AG04449 (cell line): ENCODE data around the gene PKLR.

Source experiments
- CTCF ChIA-PET: fragments of 350-600 bp; formaldehyde crosslinking; extraction: SDS; loops from one replicate; lab custom pipeline; 2021; ENCODE audit warnings: antibody characterized with exemption; lab: Yijun Ruan, JAX
- POLR2A ChIA-PET: fragments of 400-600, 350-600 bp; formaldehyde crosslinking; extraction: SDS; loops from one replicate; lab custom pipeline; 2020; ENCODE audit warnings: antibody characterized with exemption, inconsistent platforms; lab: Yijun Ruan, JAX
- DNase-seq: peaks from one replicate; pipeline ENCODE4 v3.0.0-alpha.2; 2010; ENCODE audit warnings: low read depth, low spot score
- H3K4me3 ChIP-seq: 2 replicates; pipeline ENCODE4 v1.5.1; 2011; ENCODE audit warnings: low read depth, mild to moderate bottlenecking, control low read depth, low read length
- TF ChIP-seq, protein P1 (sequence below): IDR thresholded peaks from one replicate; pipeline ENCODE4 v1.5.1; 2011; ENCODE audit warnings: mild to moderate bottlenecking, moderate library complexity, low read length, control low read depth, inconsistent platforms; ENCODE audit not compliant: insufficient read depth; ENCODE audit errors: missing control alignments

The PKLR gene

GRCh38 chr1:155304558-155305063 lies 3.4 kb upstream of the PKLR start:
- H3K4me3 ChIP-seq = no peak overlapping the region

DNA sequence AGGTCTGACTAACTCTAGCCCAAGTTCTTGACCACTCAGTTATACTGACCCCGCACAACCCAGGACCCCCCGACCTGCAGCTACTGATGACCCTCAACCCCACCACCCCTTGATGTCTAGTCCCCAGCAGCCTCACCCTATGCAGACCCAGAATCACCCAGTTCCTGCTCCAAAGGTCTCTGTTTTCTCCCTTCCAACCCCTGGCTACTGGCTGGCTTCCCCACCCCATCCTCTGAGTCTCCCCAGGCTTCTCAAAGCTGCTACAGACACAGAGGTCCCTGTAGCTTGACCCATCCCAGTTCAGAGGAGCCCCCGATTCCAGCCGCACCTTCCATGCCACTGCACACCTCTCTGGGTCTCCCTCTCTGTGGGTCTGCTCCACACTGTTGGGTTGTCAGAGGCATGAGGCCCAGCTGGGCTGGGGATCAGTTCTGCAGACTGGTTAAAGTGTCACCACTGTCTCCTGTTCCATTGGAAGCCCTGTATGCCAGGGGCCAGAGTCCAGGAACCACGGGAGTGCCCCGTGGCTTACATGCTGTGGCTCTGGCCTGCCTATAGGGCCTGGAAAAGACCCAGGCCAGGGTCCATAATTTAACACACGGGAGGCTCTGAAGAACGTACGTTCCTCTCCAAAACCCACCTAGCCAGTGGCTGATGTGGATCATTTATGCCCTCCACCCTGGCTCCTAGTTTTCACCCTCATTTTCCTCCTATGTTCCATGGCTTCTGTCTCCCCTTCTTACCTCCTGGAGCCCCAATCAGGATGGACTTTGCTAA lies 497 bp downstream of the PKLR start:
- ChIA-PET POLR2A (no interaction called here), CTCF (interaction anchor here (0.9 to 1.8 kb wide), 4 partner anchors 22 to 50 kb away, joined by 3 to 8 read pairs (median 4); no protein-coding TSS in a partner anchor)
- no peak overlapping the region for H3K4me3 ChIP-seq
- TF ChIP-seq, protein P1, sequence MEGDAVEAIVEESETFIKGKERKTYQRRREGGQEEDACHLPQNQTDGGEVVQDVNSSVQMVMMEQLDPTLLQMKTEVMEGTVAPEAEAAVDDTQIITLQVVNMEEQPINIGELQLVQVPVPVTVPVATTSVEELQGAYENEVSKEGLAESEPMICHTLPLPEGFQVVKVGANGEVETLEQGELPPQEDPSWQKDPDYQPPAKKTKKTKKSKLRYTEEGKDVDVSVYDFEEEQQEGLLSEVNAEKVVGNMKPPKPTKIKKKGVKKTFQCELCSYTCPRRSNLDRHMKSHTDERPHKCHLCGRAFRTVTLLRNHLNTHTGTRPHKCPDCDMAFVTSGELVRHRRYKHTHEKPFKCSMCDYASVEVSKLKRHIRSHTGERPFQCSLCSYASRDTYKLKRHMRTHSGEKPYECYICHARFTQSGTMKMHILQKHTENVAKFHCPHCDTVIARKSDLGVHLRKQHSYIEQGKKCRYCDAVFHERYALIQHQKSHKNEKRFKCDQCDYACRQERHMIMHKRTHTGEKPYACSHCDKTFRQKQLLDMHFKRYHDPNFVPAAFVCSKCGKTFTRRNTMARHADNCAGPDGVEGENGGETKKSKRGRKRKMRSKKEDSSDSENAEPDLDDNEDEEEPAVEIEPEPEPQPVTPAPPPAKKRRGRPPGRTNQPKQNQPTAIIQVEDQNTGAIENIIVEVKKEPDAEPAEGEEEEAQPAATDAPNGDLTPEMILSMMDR = no peak
- DNase-seq = no peak

More at GRCh38 chr1:155304558-155305063, 3.4 kb upstream of the PKLR start:
- DNase-seq = no peak
- CTCF ChIA-PET = interaction anchor here (1.0 to 5.6 kb wide), 4 partner anchors 18 to 54 kb away, joined by 3 to 101 read pairs (median 17); no protein-coding TSS in a partner anchor
- TF ChIP-seq, protein P1 = no peak
- POLR2A ChIA-PET = no interaction called here

GRCh38 chr1:155300024-155300423 lies 1.2 kb downstream of the PKLR start:
- CTCF ChIA-PET = interaction anchor here (1.0 to 1.8 kb wide), 2 partner anchors 28 to 49 kb away, joined by 3 to 8 read pairs; no protein-coding TSS in a partner anchor
- no peak for DNase-seq
- TF ChIP-seq, protein P1 = no peak
- POLR2A ChIA-PET = no interaction called here
- no peak overlapping the region for H3K4me3 ChIP-seq

DNA sequence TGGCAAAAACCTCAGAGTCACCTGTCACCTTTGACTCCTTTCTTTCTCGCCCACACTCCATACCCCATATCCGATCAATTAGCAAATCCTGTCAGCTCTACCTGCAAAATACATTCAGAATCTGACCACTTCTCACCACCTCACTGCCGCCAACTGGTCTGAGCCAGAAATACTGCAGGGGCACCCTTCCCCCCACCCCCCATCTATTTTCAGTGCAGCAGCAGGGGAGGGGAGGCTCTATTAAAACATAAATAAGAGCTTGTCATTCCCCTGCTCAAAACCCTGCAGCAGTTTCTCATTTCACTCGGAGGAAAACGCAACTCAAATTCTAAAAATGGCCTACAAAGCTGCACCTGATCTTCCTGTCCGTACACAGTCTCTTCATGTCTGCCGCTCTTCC lies 3.9 kb downstream of the PKLR start:
- TF ChIP-seq, protein P1 = no peak
- no peak for DNase-seq
- no peak overlapping the region for H3K4me3 ChIP-seq
- ChIA-PET POLR2A (no interaction called here), CTCF (interaction anchor here (0.9 to 1.1 kb wide), 2 partner anchors 18 to 20 kb away, joined by 3 read pairs; partner anchors contain the start of gene HCN3)

- CTCF ChIA-PET = interaction anchor here (0.8 to 1.1 kb wide), 2 partner anchors 10 to 17 kb away, joined by 3 read pairs; no protein-coding TSS in a partner anchor
- no peak overlapping the region for H3K4me3 ChIP-seq
- no peak for DNase-seq
- POLR2A ChIA-PET = no interaction called here
- TF ChIP-seq, protein P1 = no peak
Measured at GRCh38 chr1:155296661-155297060, 4.6 kb downstream of the PKLR start.

GRCh38 chr1:155295942-155296267 lies 5.3 kb downstream of the PKLR start:
- ChIA-PET POLR2A (no interaction called here), CTCF (interaction anchor here (0.8 kb wide), 1 partner anchor 11 kb away, joined by 3 read pairs; no protein-coding TSS in a partner anchor)
- TF ChIP-seq, protein P1 = no peak
- no peak for DNase-seq
- no peak overlapping the region for H3K4me3 ChIP-seq
